Measurements from ENCODE around the gene LSAMP. TPM values are rescaled to one million over a fixed set of nuclear protein-coding genes. Genes with fewer than 3 reads are reported as not detected.

Gene LSAMP
- total RNA-seq, 1 donor from 2014 or later: 16.4 TPM

DNA sequence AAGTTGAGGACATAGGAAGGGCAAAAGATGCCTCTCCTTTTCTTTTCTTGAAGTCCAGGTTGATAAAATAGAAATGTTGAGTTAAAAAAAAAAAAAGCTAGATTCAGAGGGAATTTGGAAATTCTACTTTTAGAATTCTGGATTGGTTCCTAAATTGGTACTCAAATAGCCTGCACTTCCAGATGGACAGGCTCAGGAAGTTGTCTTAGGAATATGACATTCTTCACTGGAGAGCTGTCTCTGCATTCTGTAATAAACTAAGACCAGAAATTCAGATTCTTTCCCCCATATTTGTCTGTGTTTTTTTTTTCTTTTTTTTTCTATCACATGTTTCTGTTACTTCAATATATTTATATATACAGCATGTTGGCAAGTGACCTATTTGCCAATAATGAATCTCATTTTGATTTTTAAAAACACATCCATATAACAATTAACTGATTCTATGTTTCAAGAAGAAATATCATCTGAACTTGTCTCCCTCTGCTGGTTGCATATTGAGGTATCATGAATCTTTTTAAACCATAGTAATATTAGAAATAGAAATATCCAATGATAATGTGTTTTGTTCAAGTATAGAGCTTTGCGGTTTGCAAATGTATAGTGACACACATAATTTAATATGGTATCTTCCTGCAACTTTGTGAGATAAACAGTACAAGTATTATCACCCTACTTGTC lies 8.5 kb upstream of the LSAMP start:
- H3K9ac ChIP-seq (ENCODE audit: low read length): no peak overlapping the region
- no peaks in the 10 kb centered on the region for H3K4me1 ChIP-seq (ENCODE audit: insufficient read depth, low read length)
- DNase-seq (ENCODE audit: low read depth) (no peak), FAIRE-seq (no peak)
- no peak overlapping the region for H3K4me2 ChIP-seq (ENCODE audit: low read length)
- no peaks in the 10 kb centered on the region for H4K20me1 ChIP-seq (ENCODE audit: insufficient read depth, low read length)
- no peaks in the 10 kb centered on the region for H3K9me3 ChIP-seq (ENCODE audit: insufficient read depth, low read depth, low read length)
- H3K9me3 Mint-ChIP-seq (ENCODE audit: unreplicated experiment): peaks cover 3% of the 10 kb centered on the region
- no peaks in the 10 kb centered on the region for H3K27me3 Mint-ChIP-seq (ENCODE audit: low read depth, unreplicated experiment)
- no peaks in the 10 kb centered on the region for H3K36me3 ChIP-seq (ENCODE audit: insufficient read depth, low read length)
- H3K4me1 Mint-ChIP-seq (ENCODE audit: low read depth, unreplicated experiment): peaks cover 6% of the 10 kb centered on the region
- H3K4me3 ChIP-seq (ENCODE audit: insufficient read depth, low read depth, low read length): no peak overlapping the region
- TF ChIP-seq EZH2 (IDR thresholded peaks at IDR 0.05; ENCODE audit: insufficient read depth, low read length): no peak
- TF ChIP-seq, protein P1, sequence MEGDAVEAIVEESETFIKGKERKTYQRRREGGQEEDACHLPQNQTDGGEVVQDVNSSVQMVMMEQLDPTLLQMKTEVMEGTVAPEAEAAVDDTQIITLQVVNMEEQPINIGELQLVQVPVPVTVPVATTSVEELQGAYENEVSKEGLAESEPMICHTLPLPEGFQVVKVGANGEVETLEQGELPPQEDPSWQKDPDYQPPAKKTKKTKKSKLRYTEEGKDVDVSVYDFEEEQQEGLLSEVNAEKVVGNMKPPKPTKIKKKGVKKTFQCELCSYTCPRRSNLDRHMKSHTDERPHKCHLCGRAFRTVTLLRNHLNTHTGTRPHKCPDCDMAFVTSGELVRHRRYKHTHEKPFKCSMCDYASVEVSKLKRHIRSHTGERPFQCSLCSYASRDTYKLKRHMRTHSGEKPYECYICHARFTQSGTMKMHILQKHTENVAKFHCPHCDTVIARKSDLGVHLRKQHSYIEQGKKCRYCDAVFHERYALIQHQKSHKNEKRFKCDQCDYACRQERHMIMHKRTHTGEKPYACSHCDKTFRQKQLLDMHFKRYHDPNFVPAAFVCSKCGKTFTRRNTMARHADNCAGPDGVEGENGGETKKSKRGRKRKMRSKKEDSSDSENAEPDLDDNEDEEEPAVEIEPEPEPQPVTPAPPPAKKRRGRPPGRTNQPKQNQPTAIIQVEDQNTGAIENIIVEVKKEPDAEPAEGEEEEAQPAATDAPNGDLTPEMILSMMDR (IDR thresholded peaks at IDR 0.05; ENCODE audit: insufficient read depth, low read depth, low read length): peak; percentile 21
- peaks cover 2% of the 10 kb centered on the region for H3K27me3 ChIP-seq (ENCODE audit: insufficient read depth, low read length)
- H3K36me3 Mint-ChIP-seq (ENCODE audit: low read depth, unreplicated experiment): no peaks in the 10 kb centered on the region
- no peak overlapping the region for H2AFZ ChIP-seq (ENCODE audit: low read depth, low read length)
- no peak overlapping the region for H3K27ac Mint-ChIP-seq (ENCODE audit: unreplicated experiment)
- no peak overlapping the region for H3K4me3 Mint-ChIP-seq (ENCODE audit: unreplicated experiment)
- no peaks in the 10 kb centered on the region for H3K79me2 ChIP-seq (ENCODE audit: insufficient read depth, low read length)
- no peak overlapping the region for H3K27ac ChIP-seq (ENCODE audit: low read depth, low read length)

DNA sequence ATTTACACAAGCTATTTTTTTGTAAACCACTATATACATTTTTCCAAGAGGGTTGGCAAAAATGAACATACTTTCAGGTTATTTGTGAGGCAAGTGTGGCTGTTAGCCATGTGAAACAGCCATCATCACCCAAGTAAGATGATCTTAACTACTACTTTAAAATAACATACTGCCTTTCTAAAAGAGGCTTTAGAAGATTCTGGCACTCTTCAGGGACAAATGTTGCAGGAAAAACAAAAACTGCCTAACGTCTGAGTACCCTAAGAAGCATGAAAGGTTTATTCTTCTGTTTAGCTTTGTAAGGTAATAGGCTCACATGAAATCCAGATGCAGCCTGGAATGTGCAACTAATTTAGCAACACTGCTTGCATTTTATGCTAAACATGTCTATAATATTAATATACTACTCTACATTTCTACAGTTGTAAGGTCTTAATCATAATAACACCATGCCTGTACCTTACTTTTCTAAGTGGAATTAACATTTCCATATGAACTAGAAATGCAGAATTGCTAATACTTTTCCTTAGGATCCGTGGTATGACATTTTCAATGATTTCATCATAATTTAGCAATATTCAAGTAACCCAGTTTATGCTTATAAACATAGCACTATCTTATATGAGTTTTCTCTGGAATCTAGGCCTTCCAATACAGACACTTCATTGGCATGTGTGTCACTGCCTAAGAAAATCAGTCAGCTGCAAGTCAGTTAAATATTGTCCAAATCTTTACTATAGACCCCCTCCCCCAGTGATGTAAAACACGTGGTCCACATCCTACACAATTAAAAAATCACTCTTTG lies 4.5 kb upstream of the LSAMP start:
- no peak overlapping the region for H2AFZ ChIP-seq (ENCODE audit: low read depth, low read length)
- no peaks in the 10 kb centered on the region for H3K9me3 ChIP-seq (ENCODE audit: insufficient read depth, low read depth, low read length)
- no peaks in the 10 kb centered on the region for H3K79me2 ChIP-seq (ENCODE audit: insufficient read depth, low read length)
- H3K36me3 ChIP-seq (ENCODE audit: insufficient read depth, low read length): no peaks in the 10 kb centered on the region
- H3K27me3 Mint-ChIP-seq (ENCODE audit: low read depth, unreplicated experiment): no peaks in the 10 kb centered on the region
- DNase-seq (ENCODE audit: low read depth): no peak
- no peak overlapping the region for H3K4me3 Mint-ChIP-seq (ENCODE audit: unreplicated experiment)
- no peak for TF ChIP-seq EZH2 (IDR thresholded peaks at IDR 0.05; ENCODE audit: insufficient read depth, low read length)
- TF ChIP-seq, protein P1 (IDR thresholded peaks at IDR 0.05; ENCODE audit: insufficient read depth, low read depth, low read length): no peak
- no peaks in the 10 kb centered on the region for H3K36me3 Mint-ChIP-seq (ENCODE audit: low read depth, unreplicated experiment)
- no peak for FAIRE-seq
- H3K4me3 ChIP-seq (ENCODE audit: insufficient read depth, low read depth, low read length): no peak overlapping the region
- no peak overlapping the region for H3K27ac Mint-ChIP-seq (ENCODE audit: unreplicated experiment)
- H3K9ac ChIP-seq (ENCODE audit: low read length): no peak overlapping the region
- H3K9me3 Mint-ChIP-seq (ENCODE audit: unreplicated experiment): no peaks in the 10 kb centered on the region
- H4K20me1 ChIP-seq (ENCODE audit: insufficient read depth, low read length): no peaks in the 10 kb centered on the region
- peaks cover 3% of the 10 kb centered on the region for H3K4me1 ChIP-seq (ENCODE audit: insufficient read depth, low read length)
- H3K27ac ChIP-seq (ENCODE audit: low read depth, low read length): no peak overlapping the region
- no peak overlapping the region for H3K4me2 ChIP-seq (ENCODE audit: low read length)
- peaks cover 11% of the 10 kb centered on the region for H3K4me1 Mint-ChIP-seq (ENCODE audit: low read depth, unreplicated experiment)
- H3K27me3 ChIP-seq (ENCODE audit: insufficient read depth, low read length): peaks cover 2% of the 10 kb centered on the region

Data from astrocyte (in vitro differentiated cells and primary cell).